HL-60 (cell line): ENCODE results near the gene CHURC1.

Experiments used
- DNase-seq, 2 experiments: peaks; one replicate each; pipeline ENCODE4 v3.0.0-alpha.2; 2010 to 2020; ENCODE audit warnings: low read depth in 1 of 2, low spot score in 1 of 2
- H3K27ac ChIP-seq: fragments of 250-450 bp; sonication (Bioruptor Pico); replicated peaks from 2 replicates; pipeline ENCODE4 v1.5.1; 2020; ENCODE audit warnings: mild to moderate bottlenecking, moderate library complexity
- H3K27me3 ChIP-seq: fragments of 250-450 bp; sonication (Bioruptor Pico); 2 replicates; pipeline ENCODE4 v1.5.1; 2021; ENCODE audit warnings: mild to moderate bottlenecking, moderate library complexity; ENCODE audit not compliant: insufficient read depth, poor library complexity, severe bottlenecking
- H3K4me3 ChIP-seq: replicated peaks from 2 replicates; pipeline ENCODE4 v1.5.1; 2011; ENCODE audit warnings: mild to moderate bottlenecking, control low read depth, low read length; ENCODE audit not compliant: insufficient read depth
- GABPA ChIP-seq: IDR thresholded peaks from 2 replicates; pipeline ENCODE4 v1.6.1; 2012; ENCODE audit warnings: low read depth
- POLR2AphosphoS5 ChIP-seq: IDR thresholded peaks from 2 replicates; pipeline ENCODE4 v1.6.1; 2012; ENCODE audit warnings: low read depth
- REST ChIP-seq: IDR thresholded peaks from 2 replicates; pipeline ENCODE4 v1.6.1; 2012; ENCODE audit warnings: low read depth; ENCODE audit not compliant: insufficient replicate concordance
- SPI1 ChIP-seq: IDR thresholded peaks from 2 replicates; pipeline ENCODE4 v1.6.1; 2012; ENCODE audit warnings: low read depth, mild to moderate bottlenecking, borderline replicate concordance
- TF ChIP-seq, protein P1 (sequence below): IDR thresholded peaks from one replicate; pipeline ENCODE4 v1.5.1; 2011; ENCODE audit warnings: low read length, control low read depth, inconsistent platforms; ENCODE audit not compliant: insufficient read depth

The CHURC1 gene

DNA sequence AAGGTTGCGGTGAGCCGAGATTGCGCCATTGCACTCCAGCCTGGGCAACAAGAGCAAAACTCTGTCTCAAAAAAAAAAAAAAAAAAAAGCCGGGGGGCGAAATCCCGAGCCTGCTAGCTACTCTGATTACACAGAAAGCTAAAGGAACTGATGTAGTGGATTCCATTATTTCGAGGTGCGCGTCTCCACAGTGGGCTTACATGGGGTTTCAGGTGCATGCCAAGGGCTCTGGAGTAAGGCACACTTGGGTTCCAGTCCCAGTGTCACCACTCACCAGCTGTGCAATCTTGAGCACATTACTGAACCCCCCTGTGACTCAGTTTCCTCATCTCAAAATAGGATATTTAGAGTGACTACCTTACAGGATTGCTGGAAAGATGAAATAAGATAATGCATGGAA, 59.6 kb downstream of the CHURC1 start:
- Histone ChIP-seq H3K27ac (no peak overlapping the region), H3K27me3 (peaks cover 2% of the 10 kb centered on the region), H3K4me3 (no peak overlapping the region)
- no peak for TF ChIP-seq POLR2AphosphoS5
- no peak for TF ChIP-seq REST
- TF ChIP-seq GABPA: no peak
- TF ChIP-seq, protein P1, sequence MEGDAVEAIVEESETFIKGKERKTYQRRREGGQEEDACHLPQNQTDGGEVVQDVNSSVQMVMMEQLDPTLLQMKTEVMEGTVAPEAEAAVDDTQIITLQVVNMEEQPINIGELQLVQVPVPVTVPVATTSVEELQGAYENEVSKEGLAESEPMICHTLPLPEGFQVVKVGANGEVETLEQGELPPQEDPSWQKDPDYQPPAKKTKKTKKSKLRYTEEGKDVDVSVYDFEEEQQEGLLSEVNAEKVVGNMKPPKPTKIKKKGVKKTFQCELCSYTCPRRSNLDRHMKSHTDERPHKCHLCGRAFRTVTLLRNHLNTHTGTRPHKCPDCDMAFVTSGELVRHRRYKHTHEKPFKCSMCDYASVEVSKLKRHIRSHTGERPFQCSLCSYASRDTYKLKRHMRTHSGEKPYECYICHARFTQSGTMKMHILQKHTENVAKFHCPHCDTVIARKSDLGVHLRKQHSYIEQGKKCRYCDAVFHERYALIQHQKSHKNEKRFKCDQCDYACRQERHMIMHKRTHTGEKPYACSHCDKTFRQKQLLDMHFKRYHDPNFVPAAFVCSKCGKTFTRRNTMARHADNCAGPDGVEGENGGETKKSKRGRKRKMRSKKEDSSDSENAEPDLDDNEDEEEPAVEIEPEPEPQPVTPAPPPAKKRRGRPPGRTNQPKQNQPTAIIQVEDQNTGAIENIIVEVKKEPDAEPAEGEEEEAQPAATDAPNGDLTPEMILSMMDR: no peak
- no peak for TF ChIP-seq SPI1
- no peak for DNase-seq

- Histone ChIP-seq H3K27me3 (peaks cover 2% of the 10 kb centered on the region), H3K27ac (no peak overlapping the region), H3K4me3 (no peak overlapping the region)
- TF ChIP-seq GABPA (no peak), POLR2AphosphoS5 (no peak), REST (no peak), SPI1 (no peak)
- TF ChIP-seq, protein P1: no peak
- DNase-seq: no peak
Measured at GRCh38 chr14:64974563-64974962, 60.3 kb downstream of the CHURC1 start.

DNA sequence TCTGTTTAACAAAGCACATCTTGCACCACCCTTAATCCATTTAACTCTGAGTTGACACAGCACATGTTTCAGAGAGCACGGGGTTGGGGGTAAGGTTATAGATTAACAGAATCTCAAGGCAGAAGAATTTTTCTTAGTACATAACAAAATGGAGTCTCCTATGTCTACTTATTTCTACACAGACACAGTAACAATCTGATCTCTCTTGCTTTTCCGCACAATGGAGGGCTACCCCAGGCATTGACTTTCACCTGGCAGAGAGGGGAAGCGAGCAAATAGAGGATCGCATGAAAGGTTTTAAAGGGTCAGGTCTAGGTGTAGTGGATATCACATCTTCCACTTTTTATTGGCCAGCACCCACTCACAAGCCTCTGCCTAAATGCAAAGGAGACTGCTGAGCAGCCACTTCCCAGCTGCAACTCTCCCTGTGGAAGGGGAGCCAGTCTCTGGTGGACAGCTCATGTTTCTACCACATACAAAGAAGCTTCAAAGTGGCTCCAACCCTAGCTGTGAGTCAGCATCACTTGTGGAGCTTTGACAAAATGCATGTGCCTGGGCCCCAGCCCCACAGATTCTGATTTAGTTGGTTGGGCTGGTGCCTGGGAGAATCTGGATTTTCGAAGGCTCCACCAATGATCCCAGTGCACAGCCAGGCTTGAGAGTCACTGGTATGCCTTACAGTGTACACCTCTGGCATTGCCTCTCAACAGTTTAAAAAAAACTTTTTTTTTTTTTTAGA, 65.2 kb downstream of the CHURC1 start:
- Histone ChIP-seq H3K27me3 (no peaks in the 10 kb centered on the region), H3K27ac (no peak overlapping the region), H3K4me3 (no peak overlapping the region)
- TF ChIP-seq SPI1 (no peak), POLR2AphosphoS5 (no peak), GABPA (no peak), REST (no peak)
- no peak for DNase-seq
